ENCODE measurements around the gene NTRK3.
A peak's percentile ranks its signal among the peaks of the same experiment; 100 is the strongest.

NTRK3 gene

GRCh38 chr15:88256279-88257230, at the start of gene NTRK3:
Gene NTRK3, minus strand, starts transcription at chr15:88256739. Its CDS starts 586 bp downstream, at chr15:88256153.
- Histone ChIP-seq H3K9ac (ENCODE audit: low read depth, low read length, poor library complexity, severe bottlenecking) (peak within 1 kb of the TSS; percentile 76), H3K9me3 (ENCODE audit: insufficient read depth, low read depth, low read length) (no peaks in the 10 kb centered on the region), H3K79me2 (ENCODE audit: insufficient read depth, low read length) (no peaks in the 10 kb centered on the region), H2AFZ (ENCODE audit: low read length) (peak within 1 kb of the TSS; percentile 91), H3K9me2 (replicated peaks; ENCODE audit: low read depth, low read length) (no peaks in the 10 kb centered on the region), H3K36me3 (ENCODE audit: insufficient read depth, low read length) (no peaks in the 10 kb centered on the region), H4K20me1 (ENCODE audit: insufficient read depth, low read length, poor library complexity, severe bottlenecking) (no peaks in the 10 kb centered on the region), H3K4me2 (ENCODE audit: low read depth, low read length, poor library complexity, severe bottlenecking) (peak within 1 kb of the TSS; percentile 85), H3K4me3 (ENCODE audit: low read length, poor library complexity, severe bottlenecking) (peak within 1 kb of the TSS; percentile 88), H3K27me3 (ENCODE audit: insufficient read depth, low read length, poor library complexity, severe bottlenecking) (no peaks in the 10 kb centered on the region), H3K4me1 (ENCODE audit: insufficient read depth, low read length, poor library complexity, severe bottlenecking) (no peaks in the 10 kb centered on the region), H3F3A (ENCODE audit: low read depth) (no peaks in the 10 kb centered on the region)
- TF ChIP-seq EZH2phosphoT487 (IDR thresholded peaks at IDR 0.05; ENCODE audit: borderline replicate concordance) (no peak), CTCF (conservative IDR thresholded peaks at IDR 0.05; ENCODE audit: low read length) (0 out of 2 replicates have a peak, but pooled peaks have one; percentile 10)

- Histone ChIP-seq H3K9me3 (ENCODE audit: insufficient read depth, low read depth, low read length) (no peaks in the 10 kb centered on the region), H3K79me2 (ENCODE audit: insufficient read depth, low read length) (no peaks in the 10 kb centered on the region), H3K27me3 (ENCODE audit: insufficient read depth, low read length, poor library complexity, severe bottlenecking) (no peaks in the 10 kb centered on the region), H4K20me1 (ENCODE audit: insufficient read depth, low read length, poor library complexity, severe bottlenecking) (no peaks in the 10 kb centered on the region), H3K9ac (ENCODE audit: low read depth, low read length, poor library complexity, severe bottlenecking) (no peak overlapping the region), H3F3A (ENCODE audit: low read depth) (no peaks in the 10 kb centered on the region), H3K4me3 (ENCODE audit: low read length, poor library complexity, severe bottlenecking) (no peak overlapping the region), H3K9me2 (replicated peaks; ENCODE audit: low read depth, low read length) (no peaks in the 10 kb centered on the region), H3K4me2 (ENCODE audit: low read depth, low read length, poor library complexity, severe bottlenecking) (no peak overlapping the region), H3K36me3 (ENCODE audit: insufficient read depth, low read length) (no peaks in the 10 kb centered on the region), H2AFZ (ENCODE audit: low read length) (no peak overlapping the region), H3K4me1 (ENCODE audit: insufficient read depth, low read length, poor library complexity, severe bottlenecking) (peaks cover 11% of the 10 kb centered on the region)
- no peak for TF ChIP-seq EZH2phosphoT487 (IDR thresholded peaks at IDR 0.05; ENCODE audit: borderline replicate concordance)
- TF ChIP-seq CTCF (conservative IDR thresholded peaks at IDR 0.05; ENCODE audit: low read length): no peak
These were observed 46.9 kb upstream of the NTRK3 start for GRCh38 chr15:88303395-88303794.

GRCh38 chr15:88302373-88302772, 45.8 kb upstream of the NTRK3 start:
- no peaks in the 10 kb centered on the region for H3K36me3 ChIP-seq (ENCODE audit: insufficient read depth, low read length)
- no peak overlapping the region for H3K4me2 ChIP-seq (ENCODE audit: low read depth, low read length, poor library complexity, severe bottlenecking)
- no peaks in the 10 kb centered on the region for H3K9me2 ChIP-seq (replicated peaks; ENCODE audit: low read depth, low read length)
- no peaks in the 10 kb centered on the region for H3F3A ChIP-seq (ENCODE audit: low read depth)
- H3K9ac ChIP-seq (ENCODE audit: low read depth, low read length, poor library complexity, severe bottlenecking): no peak overlapping the region
- peaks cover 11% of the 10 kb centered on the region for H3K4me1 ChIP-seq (ENCODE audit: insufficient read depth, low read length, poor library complexity, severe bottlenecking)
- no peaks in the 10 kb centered on the region for H4K20me1 ChIP-seq (ENCODE audit: insufficient read depth, low read length, poor library complexity, severe bottlenecking)
- TF ChIP-seq EZH2phosphoT487 (IDR thresholded peaks at IDR 0.05; ENCODE audit: borderline replicate concordance) (no peak), CTCF (conservative IDR thresholded peaks at IDR 0.05; ENCODE audit: low read length) (no peak)
- H3K27me3 ChIP-seq (ENCODE audit: insufficient read depth, low read length, poor library complexity, severe bottlenecking): no peaks in the 10 kb centered on the region
- H3K4me3 ChIP-seq (ENCODE audit: low read length, poor library complexity, severe bottlenecking): no peak overlapping the region
- H3K79me2 ChIP-seq (ENCODE audit: insufficient read depth, low read length): no peaks in the 10 kb centered on the region
- no peaks in the 10 kb centered on the region for H3K9me3 ChIP-seq (ENCODE audit: insufficient read depth, low read depth, low read length)
- no peak overlapping the region for H2AFZ ChIP-seq (ENCODE audit: low read length)

Measured in Loucy (cell line).